IPS-11a (cell line): Measurements from ENCODE around the gene RNU1-2.
"Not testable (repeated sequence)": the region's sequence is repeated elsewhere in the genome, so short reads cannot be mapped to it uniquely, and the experiment has no call there.

Experiments used
- H3K4me3 ChIP-seq: one replicate; pipeline ENCODE4 v1.5.1; 2013; ENCODE audit warnings: low read depth, low read length, control low read depth

The RNU1-2 gene

DNA sequence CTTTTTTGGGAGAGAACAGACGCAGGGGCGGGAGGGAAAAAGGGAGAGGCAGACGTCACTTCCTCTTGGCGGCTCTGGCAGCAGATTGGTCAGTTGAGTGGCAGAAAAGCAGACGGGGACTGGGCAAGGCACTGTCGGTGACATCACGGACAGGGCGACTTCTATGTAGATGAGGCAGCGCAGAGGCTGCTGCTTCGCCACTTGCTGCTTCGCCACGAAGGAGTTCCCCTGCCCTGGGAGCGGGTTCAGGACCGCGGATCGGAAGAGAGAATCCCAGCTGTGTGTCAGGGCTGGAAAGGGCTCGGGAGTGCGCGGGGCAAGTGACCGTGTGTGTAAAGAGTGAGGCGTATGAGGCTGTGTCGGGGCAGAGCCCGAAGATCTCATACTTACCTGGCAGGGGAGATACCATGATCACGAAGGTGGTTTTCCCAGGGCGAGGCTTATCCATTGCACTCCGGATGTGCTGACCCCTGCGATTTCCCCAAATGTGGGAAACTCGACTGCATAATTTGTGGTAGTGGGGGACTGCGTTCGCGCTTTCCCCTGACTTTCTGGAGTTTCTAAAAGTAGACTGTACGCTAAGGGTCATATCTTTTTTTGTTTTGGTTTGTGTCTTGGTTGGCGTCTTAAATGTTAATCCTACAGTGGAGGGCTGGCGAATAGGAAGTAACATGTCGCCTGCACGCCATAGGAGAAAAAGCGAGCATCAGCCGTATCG, at the start of gene RNU1-2:
Gene RNU1-2, plus strand, starts transcription at position 383 of the 718 bp plus-strand sequence.
- peak within 1 kb of the TSS; percentile 9 for H3K4me3 ChIP-seq

- not testable (repeated sequence) for H3K4me3 ChIP-seq
Measured at GRCh38 chr1:16856201-16856600, 39.6 kb upstream of the RNU1-2 start.

GRCh38 chr1:16859167-16860041, 36.4 kb upstream of the RNU1-2 start:
- not testable (repeated sequence) for H3K4me3 ChIP-seq

GRCh38 chr1:16860048-16860447, 35.7 kb upstream of the RNU1-2 start:
- not testable (repeated sequence) for H3K4me3 ChIP-seq

GRCh38 chr1:16861832-16862245, 33.9 kb upstream of the RNU1-2 start:
- not testable (repeated sequence) for H3K4me3 ChIP-seq

- not testable (repeated sequence) for H3K4me3 ChIP-seq
Measured at GRCh38 chr1:16862415-16862814, 33.4 kb upstream of the RNU1-2 start.

- H3K4me3 ChIP-seq = not testable (repeated sequence)
Measured at GRCh38 chr1:16863024-16863423, 32.8 kb upstream of the RNU1-2 start.

DNA sequence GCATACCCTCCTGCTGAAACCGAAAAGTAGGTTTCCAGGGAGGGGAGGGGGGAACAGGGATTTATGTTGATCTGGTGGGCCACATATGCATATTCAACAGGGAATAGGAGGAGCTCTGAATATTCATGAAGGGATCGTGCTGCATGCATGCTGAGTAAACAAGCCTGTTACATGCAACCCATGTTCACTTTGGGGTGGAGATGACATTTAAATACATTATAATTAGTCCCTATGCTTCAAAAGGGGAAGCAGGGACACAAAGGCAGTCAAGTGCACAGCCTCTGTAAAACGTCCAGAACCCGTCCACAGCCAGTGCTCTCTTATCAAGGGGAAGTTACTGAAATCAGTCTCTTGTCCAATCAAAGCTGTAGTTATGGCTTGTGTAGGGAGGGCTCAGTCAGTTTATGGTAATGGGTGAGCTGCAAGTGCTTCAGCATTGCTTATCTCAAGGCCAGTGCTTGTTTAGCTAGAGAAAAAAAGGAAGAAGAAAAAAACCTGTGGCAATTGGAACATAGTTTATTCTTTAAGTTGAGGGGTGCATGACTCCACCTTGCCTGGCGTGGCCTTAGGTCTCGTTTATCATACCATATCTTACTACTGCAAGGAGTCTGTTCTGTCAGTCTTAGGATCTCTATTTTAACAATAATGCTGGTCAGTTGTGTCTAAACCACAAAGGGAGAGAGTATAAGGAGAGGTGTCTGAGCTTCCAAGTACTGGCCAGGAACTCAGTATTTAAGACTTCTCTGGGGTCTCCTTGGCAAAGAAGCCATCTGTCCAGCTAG, 28.7 kb upstream of the RNU1-2 start:
- not testable (repeated sequence) for H3K4me3 ChIP-seq

DNA sequence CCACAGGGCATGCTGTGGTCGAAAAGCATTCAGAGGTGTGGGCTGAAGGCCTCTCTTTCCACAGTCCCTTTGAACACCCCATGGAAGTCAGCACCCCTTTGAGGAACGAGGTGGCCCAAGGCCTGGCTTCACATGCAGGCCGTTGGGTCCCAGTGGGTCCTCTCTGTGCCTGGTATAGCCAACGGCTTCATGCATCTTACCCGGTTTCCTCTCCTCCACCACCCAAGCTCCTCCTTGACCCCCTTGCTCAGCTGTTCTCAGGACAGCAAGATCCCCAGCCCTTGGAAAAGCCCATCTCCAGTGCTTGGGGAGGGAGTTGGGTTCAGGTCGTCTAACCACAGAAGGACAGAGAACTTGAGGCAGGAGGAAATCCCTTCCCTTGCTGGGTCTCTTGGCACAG, 27.0 kb upstream of the RNU1-2 start:
- not testable (repeated sequence) for H3K4me3 ChIP-seq

GRCh38 chr1:16869996-16870395, 25.8 kb upstream of the RNU1-2 start:
- not testable (repeated sequence) for H3K4me3 ChIP-seq

GRCh38 chr1:16871171-16871570, 24.6 kb upstream of the RNU1-2 start:
- peak overlapping the region; percentile 24 for H3K4me3 ChIP-seq

DNA sequence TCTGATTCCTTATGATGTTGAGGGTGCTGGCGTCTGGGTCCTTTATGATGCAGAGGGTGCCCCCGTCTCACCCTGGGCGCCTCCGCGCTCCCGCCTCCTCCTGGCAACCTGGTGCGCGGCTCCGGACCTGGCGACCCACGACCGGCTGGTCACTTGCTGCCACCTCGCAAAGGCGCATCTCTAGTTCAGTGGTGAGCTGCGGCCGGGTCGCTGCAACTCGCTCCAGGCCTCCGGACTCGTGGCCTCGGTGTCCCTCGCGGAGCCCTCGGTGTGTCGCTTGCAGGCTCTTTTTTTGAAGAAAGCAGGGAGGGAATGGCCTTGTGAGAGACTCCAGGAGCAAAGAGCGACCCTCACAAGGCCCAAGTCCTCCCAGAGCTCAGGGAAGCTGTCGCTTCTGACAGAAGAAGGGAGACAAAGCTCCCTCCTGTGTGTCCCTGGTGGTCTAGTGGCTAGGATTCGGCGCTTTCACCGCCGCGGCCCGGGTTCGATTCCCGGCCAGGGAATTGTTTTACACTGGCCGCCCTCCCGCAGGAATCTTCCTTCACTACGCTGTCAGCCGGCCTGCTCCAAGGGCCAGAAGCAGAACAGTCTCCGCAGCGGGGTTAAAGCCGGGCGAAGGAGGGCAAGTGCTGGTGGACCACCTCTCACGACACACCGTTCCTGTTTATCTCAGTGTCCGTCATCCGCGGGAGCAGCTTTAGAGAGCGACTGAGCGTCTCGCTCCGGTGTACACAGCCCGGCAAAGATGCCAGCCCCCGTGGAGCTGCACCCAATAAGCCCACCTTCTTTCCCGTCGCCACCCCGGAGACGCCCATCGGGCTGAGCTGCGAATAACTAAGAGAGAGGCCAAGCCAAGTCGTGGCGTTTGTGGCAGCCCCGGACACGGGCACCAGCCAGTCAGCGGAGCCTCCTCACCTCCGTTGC, 23.4 kb upstream of the RNU1-2 start:
- peak overlapping the region; percentile 65 for H3K4me3 ChIP-seq

- peak overlapping the region; percentile 33 for H3K4me3 ChIP-seq
Measured at GRCh38 chr1:16873076-16873879, 22.5 kb upstream of the RNU1-2 start.

- H3K4me3 ChIP-seq = not testable (repeated sequence)
Measured at GRCh38 chr1:16874968-16875765, 20.6 kb upstream of the RNU1-2 start.

DNA sequence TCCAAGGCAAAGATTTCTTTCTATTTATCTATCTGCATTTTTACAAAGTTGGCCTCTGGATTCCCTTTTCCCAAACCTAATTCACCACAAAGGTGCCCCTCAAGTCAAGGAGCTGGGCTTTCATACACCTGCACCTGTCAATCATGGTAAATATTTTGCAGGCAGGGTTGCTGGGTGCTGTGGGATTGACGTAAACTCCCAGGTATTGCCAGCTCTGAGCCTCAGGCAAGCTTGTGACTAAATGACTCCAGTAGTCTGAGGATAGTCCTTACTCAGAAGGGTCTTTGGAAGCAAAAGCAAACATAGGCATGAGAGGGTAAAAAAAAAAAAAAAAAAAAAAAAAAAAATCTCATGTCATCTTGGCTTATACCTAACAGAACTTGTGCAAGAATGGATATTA, 14.0 kb upstream of the RNU1-2 start:
- not testable (repeated sequence) for H3K4me3 ChIP-seq

DNA sequence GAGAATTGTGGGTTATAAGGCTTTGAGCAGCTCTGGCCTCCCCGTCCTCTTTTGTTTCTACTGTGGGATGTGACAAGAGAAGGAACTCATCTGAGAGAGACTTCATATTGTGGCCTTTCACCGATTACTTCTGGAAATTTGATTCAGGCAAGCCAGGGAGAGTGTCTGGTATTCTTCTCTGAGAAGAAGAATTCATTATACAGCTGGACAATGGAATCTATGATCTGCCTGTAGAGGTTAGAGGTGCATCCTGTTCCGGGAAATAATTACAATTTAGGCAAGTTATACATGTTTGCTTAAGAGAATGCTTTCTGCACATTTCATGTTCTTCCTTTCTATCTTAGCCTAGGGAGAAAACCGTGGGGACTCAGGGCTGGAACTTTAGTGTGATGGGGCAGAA, 12.8 kb upstream of the RNU1-2 start:
- no peak overlapping the region for H3K4me3 ChIP-seq

DNA sequence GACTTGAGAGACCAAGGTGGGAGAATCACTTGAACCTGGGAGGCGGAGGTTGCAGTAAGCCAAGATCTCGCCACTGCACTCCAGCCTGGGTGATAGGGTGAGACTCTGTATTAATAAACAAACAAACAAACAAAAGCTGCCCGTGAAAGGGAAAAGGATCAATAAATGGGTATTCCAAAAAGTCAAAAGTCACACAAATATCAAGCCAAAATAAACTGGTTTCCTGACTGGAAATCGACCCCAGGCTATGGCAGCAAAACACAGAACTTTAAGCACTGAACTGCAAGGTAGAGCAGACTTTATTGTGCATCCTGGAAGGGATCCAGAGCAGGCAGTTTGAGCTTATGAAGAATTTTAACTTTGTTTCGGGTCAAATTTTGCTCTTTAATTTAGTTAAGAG, 11.3 kb upstream of the RNU1-2 start:
- not testable (repeated sequence) for H3K4me3 ChIP-seq

- no peak overlapping the region for H3K4me3 ChIP-seq
Measured at GRCh38 chr1:16886860-16887605, 8.7 kb upstream of the RNU1-2 start.
